CD8-positive, alpha-beta memory T cell (primary cell): Measurements from ENCODE around the gene TAF1L. TPM values are rescaled to one million over a fixed set of nuclear protein-coding genes. Genes with fewer than 3 reads are reported as not detected.

ENCODE experiments used
- CTCF ChIA-PET: fragments of 350-600 bp; sonication (Branson Sonifier 250); formaldehyde crosslinking; loops from one replicate; lab custom pipeline; 2021; ENCODE audit warnings: antibody characterized with exemption; lab: Charles Lee
- POLR2A ChIA-PET: fragments of 350-600 bp; sonication (Branson Sonifier 250); formaldehyde crosslinking; loops from one replicate; lab custom pipeline; 2021; ENCODE audit warnings: antibody characterized with exemption; lab: Charles Lee
- DNase-seq, 5 donors: peaks; one replicate each; pipeline versions ENCODE4 v3.0.0 to v3.0.0-alpha.2; 2020 to 2022; ENCODE audit warnings: mixed read lengths in 1 of 5
- H3K27ac ChIP-seq: one replicate; pipeline ENCODE4 v1.7.0; 2013; ENCODE audit warnings: low read depth, mild to moderate bottlenecking, low read length, moderate library complexity
- H3K27me3 ChIP-seq: 2 replicates; pipeline ENCODE4 v1.7.0; 2013; ENCODE audit warnings: low read length, mild to moderate bottlenecking; ENCODE audit not compliant: insufficient read depth, poor library complexity, severe bottlenecking
- H3K36me3 ChIP-seq: 2 replicates; pipeline ENCODE4 v1.7.0; 2013; ENCODE audit warnings: mild to moderate bottlenecking, low read length, moderate library complexity; ENCODE audit not compliant: insufficient read depth
- H3K4me1 ChIP-seq: 2 replicates; pipeline ENCODE4 v1.7.0; 2013; ENCODE audit warnings: mild to moderate bottlenecking, low read length, moderate library complexity; ENCODE audit not compliant: insufficient read depth
- H3K4me3 ChIP-seq: 2 replicates; pipeline ENCODE4 v1.7.0; 2013; ENCODE audit warnings: mild to moderate bottlenecking, low read length
- H3K9me3 ChIP-seq: 2 replicates; pipeline ENCODE4 v1.7.0; 2013; ENCODE audit warnings: mild to moderate bottlenecking, low read length
- H3K27ac Mint-ChIP-seq, 8 donors: one replicate each; pipeline ENCODE4 v1.8.0; 2020 to 2021; ENCODE audit warnings: mixed read lengths in 8 of 8, mild to moderate bottlenecking in 6 of 8, inconsistent platforms in 3 of 8, moderate library complexity in 3 of 8
- H3K27me3 Mint-ChIP-seq, 2 donors: one replicate each; pipeline ENCODE4 v1.8.0; 2020 to 2021; ENCODE audit warnings: mixed read lengths in 2 of 2, mild to moderate bottlenecking in 1 of 2, moderate library complexity in 1 of 2
- H3K36me3 Mint-ChIP-seq, 3 donors: one replicate each; pipeline ENCODE4 v1.8.0; 2020 to 2021; ENCODE audit warnings: mixed read lengths in 3 of 3, inconsistent platforms in 1 of 3, mild to moderate bottlenecking in 1 of 3
- H3K4me1 Mint-ChIP-seq, 3 donors: one replicate each; pipeline ENCODE4 v1.8.0; 2020 to 2021; ENCODE audit warnings: mixed read lengths in 3 of 3, inconsistent platforms in 1 of 3, mild to moderate bottlenecking in 1 of 3
- H3K4me3 Mint-ChIP-seq, 7 donors: one replicate each; pipeline ENCODE4 v1.8.0; 2020 to 2021; ENCODE audit warnings: mixed read lengths in 7 of 7, mild to moderate bottlenecking in 6 of 7, moderate library complexity in 4 of 7, inconsistent platforms in 2 of 7
- H3K9me3 Mint-ChIP-seq, 5 donors: one replicate each; pipeline ENCODE4 v1.8.0; 2020 to 2022; ENCODE audit warnings: mixed read lengths in 5 of 5, mild to moderate bottlenecking in 3 of 5, moderate library complexity in 2 of 5, inconsistent platforms in 1 of 5
- polyA plus RNA-seq: library from polyadenylated mRNA; unstranded; fragments of 300-500 nt; fragmentation: Illumina TruSeq; gene quantifications from one replicate; pipeline ENCODE4 v1.2.3, GENCODE V29; 2021
- total RNA-seq, 2 experiments: library from RNA; stranded (reverse); gene quantifications; one replicate each; pipeline ENCODE4 v1.2.3, GENCODE V29; 2021

Gene TAF1L, protein sequence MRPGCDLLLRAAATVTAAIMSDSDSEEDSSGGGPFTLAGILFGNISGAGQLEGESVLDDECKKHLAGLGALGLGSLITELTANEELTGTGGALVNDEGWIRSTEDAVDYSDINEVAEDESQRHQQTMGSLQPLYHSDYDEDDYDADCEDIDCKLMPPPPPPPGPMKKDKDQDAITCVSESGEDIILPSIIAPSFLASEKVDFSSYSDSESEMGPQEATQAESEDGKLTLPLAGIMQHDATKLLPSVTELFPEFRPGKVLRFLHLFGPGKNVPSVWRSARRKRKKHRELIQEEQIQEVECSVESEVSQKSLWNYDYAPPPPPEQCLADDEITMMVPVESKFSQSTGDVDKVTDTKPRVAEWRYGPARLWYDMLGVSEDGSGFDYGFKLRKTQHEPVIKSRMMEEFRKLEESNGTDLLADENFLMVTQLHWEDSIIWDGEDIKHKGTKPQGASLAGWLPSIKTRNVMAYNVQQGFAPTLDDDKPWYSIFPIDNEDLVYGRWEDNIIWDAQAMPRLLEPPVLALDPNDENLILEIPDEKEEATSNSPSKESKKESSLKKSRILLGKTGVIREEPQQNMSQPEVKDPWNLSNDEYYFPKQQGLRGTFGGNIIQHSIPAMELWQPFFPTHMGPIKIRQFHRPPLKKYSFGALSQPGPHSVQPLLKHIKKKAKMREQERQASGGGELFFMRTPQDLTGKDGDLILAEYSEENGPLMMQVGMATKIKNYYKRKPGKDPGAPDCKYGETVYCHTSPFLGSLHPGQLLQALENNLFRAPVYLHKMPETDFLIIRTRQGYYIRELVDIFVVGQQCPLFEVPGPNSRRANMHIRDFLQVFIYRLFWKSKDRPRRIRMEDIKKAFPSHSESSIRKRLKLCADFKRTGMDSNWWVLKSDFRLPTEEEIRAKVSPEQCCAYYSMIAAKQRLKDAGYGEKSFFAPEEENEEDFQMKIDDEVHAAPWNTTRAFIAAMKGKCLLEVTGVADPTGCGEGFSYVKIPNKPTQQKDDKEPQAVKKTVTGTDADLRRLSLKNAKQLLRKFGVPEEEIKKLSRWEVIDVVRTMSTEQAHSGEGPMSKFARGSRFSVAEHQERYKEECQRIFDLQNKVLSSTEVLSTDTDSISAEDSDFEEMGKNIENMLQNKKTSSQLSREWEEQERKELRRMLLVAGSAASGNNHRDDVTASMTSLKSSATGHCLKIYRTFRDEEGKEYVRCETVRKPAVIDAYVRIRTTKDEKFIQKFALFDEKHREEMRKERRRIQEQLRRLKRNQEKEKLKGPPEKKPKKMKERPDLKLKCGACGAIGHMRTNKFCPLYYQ (N-terminal part only)
- total RNA-seq (not detected), polyA plus RNA-seq (not detected)

- Mint-ChIP-seq H3K27ac (peak within 1 kb of the TSS in 1 of 8 donors; percentile 78), H3K27me3 (peaks cover 0 to 7% of the 10 kb centered on the region in 2 donors), H3K36me3 (no peaks in the 10 kb centered on the region), H3K9me3 (peaks cover 0 to 4% (median 0%) of the 10 kb centered on the region in 5 donors), H3K4me1 (no peaks in the 10 kb centered on the region), H3K4me3 (no peak within 1 kb of the TSS)
- H3K27ac ChIP-seq = no peak within 1 kb of the TSS
- no peaks in the 10 kb centered on the region for H3K4me1 ChIP-seq
- DNase-seq = no peak
- H3K36me3 ChIP-seq = no peaks in the 10 kb centered on the region
- no peaks in the 10 kb centered on the region for H3K27me3 ChIP-seq
- ChIA-PET POLR2A (no interaction called here), CTCF (no interaction called here)
- no peaks in the 10 kb centered on the region for H3K9me3 ChIP-seq
- H3K4me3 ChIP-seq = no peak within 1 kb of the TSS
These were observed at the start of gene TAF1L for GRCh38 chr9:32635362-32635761. Gene TAF1L, minus strand, starts transcription at chr9:32635669. Its CDS starts 90 bp downstream, at chr9:32635579.

DNA sequence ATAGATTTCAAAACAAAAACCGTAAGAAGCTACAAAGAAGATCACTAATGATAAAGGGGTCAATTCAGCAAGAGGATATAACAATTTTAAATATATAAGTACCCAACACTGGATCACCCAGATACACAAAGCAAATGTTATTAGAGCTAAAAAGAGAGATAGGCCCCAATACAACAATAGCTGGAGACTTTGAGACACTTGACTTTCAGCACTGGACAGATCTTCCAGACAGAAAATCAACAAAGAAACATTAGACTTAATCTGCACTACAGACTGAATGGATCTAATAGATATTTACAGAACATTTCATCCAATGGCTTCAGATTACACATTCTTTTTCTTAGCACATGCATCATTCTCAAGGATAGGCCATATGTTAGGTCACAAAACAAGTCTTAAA lies 46.3 kb upstream of the TAF1L start:
- H3K9me3 Mint-ChIP-seq = peaks cover 7 to 36% (median 30%) of the 10 kb centered on the region in 5 donors
- CTCF ChIA-PET = no interaction called here
- no peaks in the 10 kb centered on the region for H3K36me3 ChIP-seq
- H3K27ac ChIP-seq = no peak overlapping the region
- no peaks in the 10 kb centered on the region for H3K4me1 Mint-ChIP-seq
- no peaks in the 10 kb centered on the region for H3K4me1 ChIP-seq
- H3K4me3 Mint-ChIP-seq = no peak overlapping the region
- no peaks in the 10 kb centered on the region for H3K27me3 ChIP-seq
- no peak overlapping the region for H3K27ac Mint-ChIP-seq
- H3K36me3 Mint-ChIP-seq = no peaks in the 10 kb centered on the region
- H3K9me3 ChIP-seq = no peaks in the 10 kb centered on the region
- POLR2A ChIA-PET = no interaction called here
- DNase-seq = no peak
- H3K27me3 Mint-ChIP-seq = peaks cover 12 to 19% of the 10 kb centered on the region in 2 donors
- H3K4me3 ChIP-seq = no peak overlapping the region

DNA sequence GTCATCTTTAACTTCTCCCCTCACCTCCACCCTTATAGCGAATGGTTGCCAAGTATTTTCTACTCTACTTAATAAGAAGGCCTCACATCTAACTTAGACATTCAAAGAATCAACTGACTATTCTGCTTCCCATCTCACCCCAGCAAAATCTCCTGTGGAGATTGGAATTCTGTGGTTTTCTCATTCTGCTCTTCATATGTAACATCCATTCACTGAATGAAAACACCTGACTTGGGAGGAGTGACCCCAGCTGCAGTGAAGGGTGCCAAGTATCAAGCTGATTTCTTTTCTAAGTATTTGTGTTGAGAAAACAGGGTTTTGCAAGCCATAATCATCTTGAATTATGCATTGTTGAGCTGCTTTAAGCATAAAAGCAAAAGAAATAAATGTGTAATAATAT lies 42.5 kb upstream of the TAF1L start:
- DNase-seq = no peak
- Mint-ChIP-seq H3K36me3 (no peaks in the 10 kb centered on the region), H3K27ac (no peak overlapping the region), H3K27me3 (peaks cover 8 to 18% of the 10 kb centered on the region in 2 donors), H3K4me1 (no peaks in the 10 kb centered on the region), H3K9me3 (peaks cover 5 to 24% (median 20%) of the 10 kb centered on the region in 5 donors), H3K4me3 (no peak overlapping the region)
- ChIA-PET CTCF (no interaction called here), POLR2A (no interaction called here)
- Histone ChIP-seq H3K4me3 (no peak overlapping the region), H3K27me3 (no peaks in the 10 kb centered on the region), H3K4me1 (no peaks in the 10 kb centered on the region), H3K36me3 (no peaks in the 10 kb centered on the region), H3K9me3 (no peaks in the 10 kb centered on the region), H3K27ac (no peak overlapping the region)

GRCh38 chr9:32672469-32672868 lies 37.0 kb upstream of the TAF1L start:
- POLR2A ChIA-PET = no interaction called here
- CTCF ChIA-PET = no interaction called here
- no peak overlapping the region for H3K4me3 Mint-ChIP-seq

DNA sequence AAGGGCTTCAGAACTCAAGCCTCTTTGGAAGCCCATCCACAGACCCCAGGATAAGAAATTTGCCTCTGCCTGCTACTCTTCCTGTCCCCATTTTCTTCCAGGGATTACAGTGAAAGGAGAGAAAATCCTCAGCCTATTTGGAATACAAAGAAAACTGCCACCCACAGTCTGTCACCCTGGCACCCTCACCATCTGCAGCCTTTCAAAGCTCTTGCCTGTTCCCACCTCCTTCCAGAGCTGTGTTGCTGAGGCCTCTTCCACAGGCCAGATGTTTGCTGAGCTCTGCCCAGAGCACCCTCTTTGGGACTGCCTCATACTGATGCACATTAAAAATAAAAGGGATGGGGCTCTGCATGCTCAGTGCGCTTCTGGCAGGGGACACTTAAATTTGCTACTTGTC lies 35.9 kb upstream of the TAF1L start:
- H3K36me3 Mint-ChIP-seq = no peaks in the 10 kb centered on the region
- ChIA-PET CTCF (no interaction called here), POLR2A (no interaction called here)

More at GRCh38 chr9:32672469-32672868, 37.0 kb upstream of the TAF1L start:
- H3K27me3 ChIP-seq = no peaks in the 10 kb centered on the region
- no peak overlapping the region for H3K4me3 ChIP-seq
- Mint-ChIP-seq H3K27ac (no peak overlapping the region), H3K36me3 (no peaks in the 10 kb centered on the region), H3K9me3 (peaks cover 0 to 1% (median 0%) of the 10 kb centered on the region in 5 donors), H3K27me3 (no peaks in the 10 kb centered on the region), H3K4me1 (no peaks in the 10 kb centered on the region)
- DNase-seq = no peak
- no peaks in the 10 kb centered on the region for H3K36me3 ChIP-seq
- H3K27ac ChIP-seq = no peak overlapping the region
- H3K4me1 ChIP-seq = no peaks in the 10 kb centered on the region
- H3K9me3 ChIP-seq = no peaks in the 10 kb centered on the region

DNA sequence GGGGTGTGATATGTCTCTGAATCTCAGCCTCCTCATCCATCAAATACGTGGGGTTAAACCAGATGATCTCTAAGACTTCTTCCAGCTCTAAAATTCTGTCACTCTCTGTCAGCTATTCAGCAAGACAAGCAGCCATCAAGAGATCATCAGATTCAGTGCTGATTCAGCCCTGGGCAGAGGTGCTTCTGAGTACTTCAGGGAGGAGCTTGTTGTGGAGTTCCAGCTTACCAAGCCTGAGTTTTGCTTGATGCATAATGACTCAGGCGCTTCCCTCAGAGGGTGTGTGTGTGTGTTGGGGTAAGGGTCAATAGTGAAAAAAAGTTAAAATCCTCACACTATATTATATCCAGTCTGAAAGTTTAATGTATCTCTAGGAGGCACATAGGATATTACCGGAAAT lies 29.6 kb upstream of the TAF1L start:
- Histone ChIP-seq H3K27ac (no peak overlapping the region), H3K9me3 (no peaks in the 10 kb centered on the region), H3K27me3 (no peaks in the 10 kb centered on the region), H3K36me3 (no peaks in the 10 kb centered on the region), H3K4me3 (no peak overlapping the region), H3K4me1 (no peaks in the 10 kb centered on the region)
- Mint-ChIP-seq H3K4me1 (no peaks in the 10 kb centered on the region), H3K9me3 (peaks cover 0 to 3% (median 0%) of the 10 kb centered on the region in 5 donors), H3K27ac (no peak overlapping the region), H3K27me3 (peaks cover 3 to 16% of the 10 kb centered on the region in 2 donors), H3K36me3 (no peaks in the 10 kb centered on the region), H3K4me3 (no peak overlapping the region)
- ChIA-PET CTCF (no interaction called here), POLR2A (no interaction called here)
- no peak for DNase-seq

More for the DNA sequence above, 35.9 kb upstream of the TAF1L start:
- Histone ChIP-seq H3K27me3 (no peaks in the 10 kb centered on the region), H3K27ac (no peak overlapping the region), H3K4me1 (no peaks in the 10 kb centered on the region), H3K36me3 (no peaks in the 10 kb centered on the region), H3K9me3 (no peaks in the 10 kb centered on the region), H3K4me3 (no peak overlapping the region)
- DNase-seq = no peak
- H3K27me3 Mint-ChIP-seq = peaks cover 0 to 2% of the 10 kb centered on the region in 2 donors
- H3K9me3 Mint-ChIP-seq = peaks cover 0 to 1% (median 0%) of the 10 kb centered on the region in 5 donors
- H3K4me1 Mint-ChIP-seq = no peaks in the 10 kb centered on the region
- no peak overlapping the region for H3K4me3 Mint-ChIP-seq
- H3K27ac Mint-ChIP-seq = no peak overlapping the region

GRCh38 chr9:32663741-32664140 lies 28.3 kb upstream of the TAF1L start:
- Histone ChIP-seq H3K27me3 (no peaks in the 10 kb centered on the region), H3K9me3 (no peaks in the 10 kb centered on the region), H3K27ac (no peak overlapping the region), H3K4me3 (no peak overlapping the region), H3K4me1 (no peaks in the 10 kb centered on the region), H3K36me3 (no peaks in the 10 kb centered on the region)
- Mint-ChIP-seq H3K36me3 (no peaks in the 10 kb centered on the region), H3K4me1 (no peaks in the 10 kb centered on the region), H3K27me3 (peaks cover 3 to 17% of the 10 kb centered on the region in 2 donors), H3K27ac (no peak overlapping the region), H3K9me3 (peaks cover 0 to 6% (median 0%) of the 10 kb centered on the region in 5 donors), H3K4me3 (no peak overlapping the region)
- POLR2A ChIA-PET = no interaction called here
- CTCF ChIA-PET = no interaction called here
- DNase-seq = no peak
